Diencephalon (tissue), 1 donor: ENCODE measurements around the gene RABL2A. TPM values are rescaled to one million over a fixed set of nuclear protein-coding genes. Genes with fewer than 3 reads are reported as not detected.

Experiments used
- small RNA-seq: library from RNA; depleted of rRNA; stranded (forward); fragments of <200 nt; gene quantifications from one replicate; pipeline ENCODE3, GENCODE V24; 2014
- total RNA-seq: library from RNA; depleted of rRNA; stranded (reverse); fragments of >200 nt; gene quantifications from one replicate; pipeline ENCODE4 v1.2.3, GENCODE V29; 2014

RABL2A gene
- total RNA-seq = 15.7 TPM

GRCh38 chr2:113626616-113627330 lies at the start of gene RABL2A:
Gene RABL2A (plus strand): TSS chr2:113627266. CDS start chr2:113628607, 1,341 bp downstream.

Small RNAs within 50 kb of the gene (small RNA-seq; reads per million reads assigned to genes)
- not detected for gene MIR1302-3
- gene RNU6-744P = not detected

Other genes with a start within 250 kb of the RABL2A start
- gene ZNG1B, start 189.6 kb upstream of the RABL2A start, total RNA-seq = 57.2 TPM
- 0.69 TPM for gene FOXD4L1, start 128.6 kb upstream of the RABL2A start, total RNA-seq
- gene SLC35F5, start 129.4 kb downstream of the RABL2A start, total RNA-seq = 131 TPM